Measurements from ENCODE around the gene CRIM1. TPM values are rescaled to one million over a fixed set of nuclear protein-coding genes. Genes with fewer than 3 reads are reported as not detected.

The CRIM1 gene
- total and polyA plus RNA-seq, 2 experiments from 2014 or later: 10.5 to 36.4 TPM

DNA sequence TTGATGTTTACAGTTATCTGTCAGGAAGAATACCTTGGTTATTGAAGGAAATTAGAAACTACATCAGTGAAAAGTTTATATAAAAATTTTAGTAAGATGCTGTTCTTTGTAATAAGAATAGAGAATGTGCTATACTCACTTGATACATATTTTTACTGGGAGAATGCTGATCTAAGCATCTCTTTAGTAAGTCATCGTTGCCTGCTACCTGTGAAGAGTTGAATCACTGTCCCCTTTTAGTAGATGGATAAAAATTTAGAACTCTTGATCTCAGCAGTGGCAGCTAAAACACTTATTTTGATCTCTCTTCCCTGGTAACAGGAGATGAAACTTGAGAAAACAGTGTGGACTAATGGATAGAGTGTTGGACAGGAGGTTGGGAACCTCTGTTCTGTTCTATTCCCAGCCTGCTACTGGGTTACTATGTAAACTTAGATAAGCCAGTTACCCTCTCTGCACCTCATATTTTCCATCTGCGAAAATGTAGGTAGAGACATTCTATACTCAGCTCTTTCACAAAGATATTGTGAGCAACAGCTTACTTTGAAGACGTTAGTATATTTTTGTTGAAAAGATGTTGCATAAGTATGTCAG lies 142.1 kb downstream of the CRIM1 start:
- Mint-ChIP-seq H3K36me3 (ENCODE audit: low read depth) (peaks cover 17% of the 10 kb centered on the region), H3K27me3 (ENCODE audit: insufficient read depth, low read depth, poor library complexity) (peaks cover 2% of the 10 kb centered on the region), H3K27ac (no peak overlapping the region), H3K4me3 (no peak overlapping the region), H3K9me3 (no peaks in the 10 kb centered on the region), H3K4me1 (peaks cover 10% of the 10 kb centered on the region; the same call in 2 of the 3 replicates)
- H3K4me2 ChIP-seq: no peak overlapping the region
- no peak overlapping the region for H3K4me3 ChIP-seq
- no peaks in the 10 kb centered on the region for H3F3A ChIP-seq (replicated peaks; ENCODE audit: low read depth)
- ATAC-seq (no peak), DNase-seq (ENCODE audit: low spot score) (no peak)
- H3K79me2 ChIP-seq (replicated peaks; ENCODE audit: insufficient read depth): no peaks in the 10 kb centered on the region
- H3K4me1 ChIP-seq (ENCODE audit: insufficient read depth): 0 out of 2 replicates have a peak, but pooled peaks cover 3% of the 10 kb centered on the region
- no peak overlapping the region for H3K27ac ChIP-seq (ENCODE audit: low read depth)
- 0 out of 2 replicates have a peak, but pooled peaks cover 5% of the 10 kb centered on the region for H3K36me3 ChIP-seq (ENCODE audit: insufficient read depth)
- H3K27me3 ChIP-seq (ENCODE audit: insufficient read depth): no peaks in the 10 kb centered on the region
- H3K9me2 ChIP-seq (ENCODE audit: insufficient read depth): no peaks in the 10 kb centered on the region
- no peak overlapping the region for H2AFZ ChIP-seq
- TF ChIP-seq, protein P1, sequence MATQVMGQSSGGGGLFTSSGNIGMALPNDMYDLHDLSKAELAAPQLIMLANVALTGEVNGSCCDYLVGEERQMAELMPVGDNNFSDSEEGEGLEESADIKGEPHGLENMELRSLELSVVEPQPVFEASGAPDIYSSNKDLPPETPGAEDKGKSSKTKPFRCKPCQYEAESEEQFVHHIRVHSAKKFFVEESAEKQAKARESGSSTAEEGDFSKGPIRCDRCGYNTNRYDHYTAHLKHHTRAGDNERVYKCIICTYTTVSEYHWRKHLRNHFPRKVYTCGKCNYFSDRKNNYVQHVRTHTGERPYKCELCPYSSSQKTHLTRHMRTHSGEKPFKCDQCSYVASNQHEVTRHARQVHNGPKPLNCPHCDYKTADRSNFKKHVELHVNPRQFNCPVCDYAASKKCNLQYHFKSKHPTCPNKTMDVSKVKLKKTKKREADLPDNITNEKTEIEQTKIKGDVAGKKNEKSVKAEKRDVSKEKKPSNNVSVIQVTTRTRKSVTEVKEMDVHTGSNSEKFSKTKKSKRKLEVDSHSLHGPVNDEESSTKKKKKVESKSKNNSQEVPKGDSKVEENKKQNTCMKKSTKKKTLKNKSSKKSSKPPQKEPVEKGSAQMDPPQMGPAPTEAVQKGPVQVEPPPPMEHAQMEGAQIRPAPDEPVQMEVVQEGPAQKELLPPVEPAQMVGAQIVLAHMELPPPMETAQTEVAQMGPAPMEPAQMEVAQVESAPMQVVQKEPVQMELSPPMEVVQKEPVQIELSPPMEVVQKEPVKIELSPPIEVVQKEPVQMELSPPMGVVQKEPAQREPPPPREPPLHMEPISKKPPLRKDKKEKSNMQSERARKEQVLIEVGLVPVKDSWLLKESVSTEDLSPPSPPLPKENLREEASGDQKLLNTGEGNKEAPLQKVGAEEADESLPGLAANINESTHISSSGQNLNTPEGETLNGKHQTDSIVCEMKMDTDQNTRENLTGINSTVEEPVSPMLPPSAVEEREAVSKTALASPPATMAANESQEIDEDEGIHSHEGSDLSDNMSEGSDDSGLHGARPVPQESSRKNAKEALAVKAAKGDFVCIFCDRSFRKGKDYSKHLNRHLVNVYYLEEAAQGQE (IDR thresholded peaks at IDR 0.05; ENCODE audit: unreplicated experiment): no peak
- TF ChIP-seq CREB1 (CRISPR knock-in tag; IDR thresholded peaks at IDR 0.05; ENCODE audit: low read depth): no peak
- TF ChIP-seq, protein P2, sequence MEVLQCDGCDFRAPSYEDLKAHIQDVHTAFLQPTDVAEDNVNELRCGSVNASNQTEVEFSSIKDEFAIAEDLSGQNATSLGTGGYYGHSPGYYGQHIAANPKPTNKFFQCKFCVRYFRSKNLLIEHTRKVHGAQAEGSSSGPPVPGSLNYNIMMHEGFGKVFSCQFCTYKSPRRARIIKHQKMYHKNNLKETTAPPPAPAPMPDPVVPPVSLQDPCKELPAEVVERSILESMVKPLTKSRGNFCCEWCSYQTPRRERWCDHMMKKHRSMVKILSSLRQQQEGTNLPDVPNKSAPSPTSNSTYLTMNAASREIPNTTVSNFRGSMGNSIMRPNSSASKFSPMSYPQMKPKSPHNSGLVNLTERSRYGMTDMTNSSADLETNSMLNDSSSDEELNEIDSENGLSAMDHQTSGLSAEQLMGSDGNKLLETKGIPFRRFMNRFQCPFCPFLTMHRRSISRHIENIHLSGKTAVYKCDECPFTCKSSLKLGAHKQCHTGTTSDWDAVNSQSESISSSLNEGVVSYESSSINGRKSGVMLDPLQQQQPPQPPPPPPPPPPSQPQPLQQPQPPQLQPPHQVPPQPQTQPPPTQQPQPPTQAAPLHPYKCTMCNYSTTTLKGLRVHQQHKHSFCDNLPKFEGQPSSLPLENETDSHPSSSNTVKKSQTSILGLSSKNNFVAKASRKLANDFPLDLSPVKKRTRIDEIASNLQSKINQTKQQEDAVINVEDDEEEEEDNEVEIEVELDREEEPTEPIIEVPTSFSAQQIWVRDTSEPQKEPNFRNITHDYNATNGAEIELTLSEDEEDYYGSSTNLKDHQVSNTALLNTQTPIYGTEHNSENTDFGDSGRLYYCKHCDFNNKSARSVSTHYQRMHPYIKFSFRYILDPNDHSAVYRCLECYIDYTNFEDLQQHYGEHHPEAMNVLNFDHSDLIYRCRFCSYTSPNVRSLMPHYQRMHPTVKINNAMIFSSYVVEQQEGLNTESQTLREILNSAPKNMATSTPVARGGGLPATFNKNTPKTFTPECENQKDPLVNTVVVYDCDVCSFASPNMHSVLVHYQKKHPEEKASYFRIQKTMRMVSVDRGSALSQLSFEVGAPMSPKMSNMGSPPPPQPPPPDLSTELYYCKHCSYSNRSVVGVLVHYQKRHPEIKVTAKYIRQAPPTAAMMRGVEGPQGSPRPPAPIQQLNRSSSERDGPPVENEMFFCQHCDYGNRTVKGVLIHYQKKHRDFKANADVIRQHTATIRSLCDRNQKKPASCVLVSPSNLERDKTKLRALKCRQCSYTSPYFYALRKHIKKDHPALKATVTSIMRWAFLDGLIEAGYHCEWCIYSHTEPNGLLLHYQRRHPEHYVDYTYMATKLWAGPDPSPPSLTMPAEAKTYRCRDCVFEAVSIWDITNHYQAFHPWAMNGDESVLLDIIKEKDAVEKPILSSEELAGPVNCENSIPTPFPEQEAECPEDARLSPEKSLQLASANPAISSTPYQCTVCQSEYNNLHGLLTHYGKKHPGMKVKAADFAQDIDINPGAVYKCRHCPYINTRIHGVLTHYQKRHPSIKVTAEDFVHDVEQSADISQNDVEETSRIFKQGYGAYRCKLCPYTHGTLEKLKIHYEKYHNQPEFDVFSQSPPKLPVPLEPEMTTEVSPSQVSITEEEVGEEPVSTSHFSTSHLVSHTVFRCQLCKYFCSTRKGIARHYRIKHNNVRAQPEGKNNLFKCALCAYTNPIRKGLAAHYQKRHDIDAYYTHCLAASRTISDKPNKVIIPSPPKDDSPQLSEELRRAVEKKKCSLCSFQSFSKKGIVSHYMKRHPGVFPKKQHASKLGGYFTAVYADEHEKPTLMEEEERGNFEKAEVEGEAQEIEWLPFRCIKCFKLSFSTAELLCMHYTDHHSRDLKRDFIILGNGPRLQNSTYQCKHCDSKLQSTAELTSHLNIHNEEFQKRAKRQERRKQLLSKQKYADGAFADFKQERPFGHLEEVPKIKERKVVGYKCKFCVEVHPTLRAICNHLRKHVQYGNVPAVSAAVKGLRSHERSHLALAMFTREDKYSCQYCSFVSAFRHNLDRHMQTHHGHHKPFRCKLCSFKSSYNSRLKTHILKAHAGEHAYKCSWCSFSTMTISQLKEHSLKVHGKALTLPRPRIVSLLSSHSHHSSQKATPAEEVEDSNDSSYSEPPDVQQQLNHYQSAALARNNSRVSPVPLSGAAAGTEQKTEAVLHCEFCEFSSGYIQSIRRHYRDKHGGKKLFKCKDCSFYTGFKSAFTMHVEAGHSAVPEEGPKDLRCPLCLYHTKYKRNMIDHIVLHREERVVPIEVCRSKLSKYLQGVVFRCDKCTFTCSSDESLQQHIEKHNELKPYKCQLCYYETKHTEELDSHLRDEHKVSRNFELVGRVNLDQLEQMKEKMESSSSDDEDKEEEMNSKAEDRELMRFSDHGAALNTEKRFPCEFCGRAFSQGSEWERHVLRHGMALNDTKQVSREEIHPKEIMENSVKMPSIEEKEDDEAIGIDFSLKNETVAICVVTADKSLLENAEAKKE (CRISPR knock-in tag; IDR thresholded peaks at IDR 0.05): no peak
- TF ChIP-seq, protein P3, sequence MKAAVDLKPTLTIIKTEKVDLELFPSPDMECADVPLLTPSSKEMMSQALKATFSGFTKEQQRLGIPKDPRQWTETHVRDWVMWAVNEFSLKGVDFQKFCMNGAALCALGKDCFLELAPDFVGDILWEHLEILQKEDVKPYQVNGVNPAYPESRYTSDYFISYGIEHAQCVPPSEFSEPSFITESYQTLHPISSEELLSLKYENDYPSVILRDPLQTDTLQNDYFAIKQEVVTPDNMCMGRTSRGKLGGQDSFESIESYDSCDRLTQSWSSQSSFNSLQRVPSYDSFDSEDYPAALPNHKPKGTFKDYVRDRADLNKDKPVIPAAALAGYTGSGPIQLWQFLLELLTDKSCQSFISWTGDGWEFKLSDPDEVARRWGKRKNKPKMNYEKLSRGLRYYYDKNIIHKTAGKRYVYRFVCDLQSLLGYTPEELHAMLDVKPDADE (IDR thresholded peaks at IDR 0.05): no peak
- no peak for TF ChIP-seq POLR2AphosphoS5 (IDR thresholded peaks at IDR 0.05; ENCODE audit: low read depth)
- no peak for TF ChIP-seq ZNF114 (CRISPR knock-in tag; IDR thresholded peaks at IDR 0.05)
- no peak for TF ChIP-seq EZH2phosphoT487 (IDR thresholded peaks at IDR 0.05; ENCODE audit: unreplicated experiment)
- TF ChIP-seq NANOG (IDR thresholded peaks at IDR 0.05; ENCODE audit: borderline replicate concordance): no peak
- no peak for TF ChIP-seq ZNF331 (CRISPR knock-in tag; IDR thresholded peaks at IDR 0.05; ENCODE audit: low read depth)
- no peak for TF ChIP-seq JUNB (IDR thresholded peaks at IDR 0.05; ENCODE audit: unreplicated experiment)
- TF ChIP-seq EZH2 (IDR thresholded peaks at IDR 0.05; ENCODE audit: low read depth, unreplicated experiment): no peak
- TF ChIP-seq, protein P4, sequence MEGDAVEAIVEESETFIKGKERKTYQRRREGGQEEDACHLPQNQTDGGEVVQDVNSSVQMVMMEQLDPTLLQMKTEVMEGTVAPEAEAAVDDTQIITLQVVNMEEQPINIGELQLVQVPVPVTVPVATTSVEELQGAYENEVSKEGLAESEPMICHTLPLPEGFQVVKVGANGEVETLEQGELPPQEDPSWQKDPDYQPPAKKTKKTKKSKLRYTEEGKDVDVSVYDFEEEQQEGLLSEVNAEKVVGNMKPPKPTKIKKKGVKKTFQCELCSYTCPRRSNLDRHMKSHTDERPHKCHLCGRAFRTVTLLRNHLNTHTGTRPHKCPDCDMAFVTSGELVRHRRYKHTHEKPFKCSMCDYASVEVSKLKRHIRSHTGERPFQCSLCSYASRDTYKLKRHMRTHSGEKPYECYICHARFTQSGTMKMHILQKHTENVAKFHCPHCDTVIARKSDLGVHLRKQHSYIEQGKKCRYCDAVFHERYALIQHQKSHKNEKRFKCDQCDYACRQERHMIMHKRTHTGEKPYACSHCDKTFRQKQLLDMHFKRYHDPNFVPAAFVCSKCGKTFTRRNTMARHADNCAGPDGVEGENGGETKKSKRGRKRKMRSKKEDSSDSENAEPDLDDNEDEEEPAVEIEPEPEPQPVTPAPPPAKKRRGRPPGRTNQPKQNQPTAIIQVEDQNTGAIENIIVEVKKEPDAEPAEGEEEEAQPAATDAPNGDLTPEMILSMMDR (conservative IDR thresholded peaks at IDR 0.05; ENCODE audit: low read depth in 2 of 2): no peak
- TF ChIP-seq STAT1 (IDR thresholded peaks at IDR 0.05; ENCODE audit: unreplicated experiment): no peak
- 0 out of 2 replicates have a peak, but pooled peaks cover 3% of the 10 kb centered on the region for H4K20me1 ChIP-seq (replicated peaks; ENCODE audit: insufficient read depth)
